Fibroblast of villous mesenchyme (primary cell): ENCODE data around the gene TEAD1. TPM values are rescaled to one million over a fixed set of nuclear protein-coding genes. Genes with fewer than 3 reads are reported as not detected.
A peak's percentile ranks its signal among the peaks of the same experiment; 100 is the strongest.

Source experiments
- DNase-seq: peaks from one replicate; pipeline ENCODE4 v3.0.0-alpha.2; 2010; ENCODE audit warnings: low read depth
- H3K4me3 ChIP-seq: 2 replicates; pipeline ENCODE4 v1.5.1; 2011; ENCODE audit warnings: low read depth, mild to moderate bottlenecking, low read length
- CTCF ChIP-seq: IDR thresholded peaks from 2 replicates; pipeline ENCODE4 v1.5.1; 2012; ENCODE audit warnings: low read depth, mild to moderate bottlenecking, low read length; ENCODE audit not compliant: insufficient read depth
- total RNA-seq: library from RNA; depleted of rRNA; stranded (reverse); fragments of >200 nt; gene quantifications from 2 replicates; pipeline ENCODE4 v1.2.3, GENCODE V29; 2012

Gene TEAD1
- total RNA-seq, 1 donor = 244 TPM

- peak; percentile 68 for DNase-seq
- no peak for TF ChIP-seq CTCF
Observed at GRCh38 chr11:12719221-12719620, 45.0 kb downstream of the TEAD1 start.

GRCh38 chr11:12721816-12722604 lies 47.8 kb downstream of the TEAD1 start:
- TF ChIP-seq CTCF = no peak
- no peak overlapping the region for H3K4me3 ChIP-seq
- DNase-seq = no peak

More at GRCh38 chr11:12719221-12719620, 45.0 kb downstream of the TEAD1 start:
- H3K4me3 ChIP-seq = no peak overlapping the region

GRCh38 chr11:12723421-12724300 lies 49.4 kb downstream of the TEAD1 start:
- DNase-seq = peak; percentile 86
- H3K4me3 ChIP-seq = no peak overlapping the region
- no peak for TF ChIP-seq CTCF

- peak; percentile 98 for DNase-seq
- H3K4me3 ChIP-seq = no peak overlapping the region
- no peak for TF ChIP-seq CTCF
Observed at GRCh38 chr11:12724301-12725054, 50.3 kb downstream of the TEAD1 start.

- no peak overlapping the region for H3K4me3 ChIP-seq
- no peak for DNase-seq
- TF ChIP-seq CTCF = no peak
Observed at GRCh38 chr11:12725055-12725862, 51.0 kb downstream of the TEAD1 start.
